Measurements from ENCODE around the gene TRIM14.

Gene TRIM14

GRCh38 chr9:98152526-98152925 is 33.5 kb upstream of the TRIM14 start:
- H3K27ac ChIP-seq (ENCODE audit: low read length) = no peak overlapping the region
- H3K4me3 ChIP-seq (ENCODE audit: low read depth in 1 of 2, low read length in 2 of 2) = no peak overlapping the region
- no peaks in the 10 kb centered on the region for H3K36me3 ChIP-seq (ENCODE audit: control insufficient read depth in 1 of 2, insufficient read depth in 2 of 2, low read length in 2 of 2)
- no peaks in the 10 kb centered on the region for H3K4me1 ChIP-seq (ENCODE audit: control insufficient read depth in 1 of 2, insufficient read depth in 2 of 2, low read length in 2 of 2)
- H3K27me3 ChIP-seq (ENCODE audit: low read depth, low read length) = no peaks in the 10 kb centered on the region
- H3K9me3 ChIP-seq (ENCODE audit: control insufficient read depth in 1 of 2, low read length in 2 of 2) = no peaks in the 10 kb centered on the region

- Histone ChIP-seq H3K36me3 (ENCODE audit: control insufficient read depth in 1 of 2, insufficient read depth in 2 of 2, low read length in 2 of 2) (no peaks in the 10 kb centered on the region), H3K9me3 (ENCODE audit: control insufficient read depth in 1 of 2, low read length in 2 of 2) (no peaks in the 10 kb centered on the region), H3K27ac (ENCODE audit: low read length) (no peak overlapping the region), H3K4me1 (ENCODE audit: control insufficient read depth in 1 of 2, insufficient read depth in 2 of 2, low read length in 2 of 2) (peaks cover 0 to 3% of the 10 kb centered on the region in 2 donors), H3K27me3 (ENCODE audit: low read depth, low read length) (no peaks in the 10 kb centered on the region), H3K4me3 (ENCODE audit: low read depth in 1 of 2, low read length in 2 of 2) (no peak overlapping the region)
These were observed 31.7 kb upstream of the TRIM14 start for GRCh38 chr9:98150721-98151120.

GRCh38 chr9:98150164-98150563 is 31.1 kb upstream of the TRIM14 start:
- Histone ChIP-seq H3K27me3 (ENCODE audit: low read depth, low read length) (no peaks in the 10 kb centered on the region), H3K4me1 (ENCODE audit: control insufficient read depth in 1 of 2, insufficient read depth in 2 of 2, low read length in 2 of 2) (peaks cover 0 to 3% of the 10 kb centered on the region in 2 donors), H3K9me3 (ENCODE audit: control insufficient read depth in 1 of 2, low read length in 2 of 2) (no peaks in the 10 kb centered on the region), H3K27ac (ENCODE audit: low read length) (no peak overlapping the region), H3K4me3 (ENCODE audit: low read depth in 1 of 2, low read length in 2 of 2) (no peak overlapping the region), H3K36me3 (ENCODE audit: control insufficient read depth in 1 of 2, insufficient read depth in 2 of 2, low read length in 2 of 2) (no peaks in the 10 kb centered on the region)

GRCh38 chr9:98149422-98149821 is 30.4 kb upstream of the TRIM14 start:
- Histone ChIP-seq H3K4me3 (ENCODE audit: low read depth in 1 of 2, low read length in 2 of 2) (no peak overlapping the region), H3K9me3 (ENCODE audit: control insufficient read depth in 1 of 2, low read length in 2 of 2) (no peaks in the 10 kb centered on the region), H3K4me1 (ENCODE audit: control insufficient read depth in 1 of 2, insufficient read depth in 2 of 2, low read length in 2 of 2) (peaks cover 0 to 3% of the 10 kb centered on the region in 2 donors), H3K27ac (ENCODE audit: low read length) (no peak overlapping the region), H3K36me3 (ENCODE audit: control insufficient read depth in 1 of 2, insufficient read depth in 2 of 2, low read length in 2 of 2) (no peaks in the 10 kb centered on the region), H3K27me3 (ENCODE audit: low read depth, low read length) (no peaks in the 10 kb centered on the region)

- H3K36me3 ChIP-seq (ENCODE audit: control insufficient read depth in 1 of 2, insufficient read depth in 2 of 2, low read length in 2 of 2) = no peaks in the 10 kb centered on the region
- no peak overlapping the region for H3K4me3 ChIP-seq (ENCODE audit: low read depth in 1 of 2, low read length in 2 of 2)
- H3K27ac ChIP-seq (ENCODE audit: low read length) = no peak overlapping the region
- peaks cover 0 to 3% of the 10 kb centered on the region in 2 donors for H3K4me1 ChIP-seq (ENCODE audit: control insufficient read depth in 1 of 2, insufficient read depth in 2 of 2, low read length in 2 of 2)
- H3K9me3 ChIP-seq (ENCODE audit: control insufficient read depth in 1 of 2, low read length in 2 of 2) = no peaks in the 10 kb centered on the region
- H3K27me3 ChIP-seq (ENCODE audit: low read depth, low read length) = no peaks in the 10 kb centered on the region
These were observed 29.5 kb upstream of the TRIM14 start for GRCh38 chr9:98148486-98148885.

GRCh38 chr9:98147582-98147981 is 28.6 kb upstream of the TRIM14 start:
- no peaks in the 10 kb centered on the region for H3K36me3 ChIP-seq (ENCODE audit: control insufficient read depth in 1 of 2, insufficient read depth in 2 of 2, low read length in 2 of 2)
- H3K4me1 ChIP-seq (ENCODE audit: control insufficient read depth in 1 of 2, insufficient read depth in 2 of 2, low read length in 2 of 2) = peaks cover 0 to 3% of the 10 kb centered on the region in 2 donors
- no peak overlapping the region for H3K27ac ChIP-seq (ENCODE audit: low read length)
- H3K4me3 ChIP-seq (ENCODE audit: low read depth in 1 of 2, low read length in 2 of 2) = no peak overlapping the region
- H3K9me3 ChIP-seq (ENCODE audit: control insufficient read depth in 1 of 2, low read length in 2 of 2) = no peaks in the 10 kb centered on the region
- no peaks in the 10 kb centered on the region for H3K27me3 ChIP-seq (ENCODE audit: low read depth, low read length)

- Histone ChIP-seq H3K27me3 (ENCODE audit: low read depth, low read length) (no peaks in the 10 kb centered on the region), H3K9me3 (ENCODE audit: control insufficient read depth in 1 of 2, low read length in 2 of 2) (no peaks in the 10 kb centered on the region), H3K27ac (ENCODE audit: low read length) (peak overlapping the region; percentile 87), H3K4me1 (ENCODE audit: control insufficient read depth in 1 of 2, insufficient read depth in 2 of 2, low read length in 2 of 2) (peaks cover 0 to 3% of the 10 kb centered on the region in 2 donors), H3K4me3 (ENCODE audit: low read depth in 1 of 2, low read length in 2 of 2) (no peak overlapping the region), H3K36me3 (ENCODE audit: control insufficient read depth in 1 of 2, insufficient read depth in 2 of 2, low read length in 2 of 2) (no peaks in the 10 kb centered on the region)
These were observed 27.3 kb upstream of the TRIM14 start for GRCh38 chr9:98146101-98146991.

- Histone ChIP-seq H3K4me3 (ENCODE audit: low read depth in 1 of 2, low read length in 2 of 2) (no peak overlapping the region), H3K27me3 (ENCODE audit: low read depth, low read length) (no peaks in the 10 kb centered on the region), H3K9me3 (ENCODE audit: control insufficient read depth in 1 of 2, low read length in 2 of 2) (no peaks in the 10 kb centered on the region), H3K4me1 (ENCODE audit: control insufficient read depth in 1 of 2, insufficient read depth in 2 of 2, low read length in 2 of 2) (peaks cover 0 to 3% of the 10 kb centered on the region in 2 donors), H3K27ac (ENCODE audit: low read length) (peak overlapping the region; percentile 87), H3K36me3 (ENCODE audit: control insufficient read depth in 1 of 2, insufficient read depth in 2 of 2, low read length in 2 of 2) (no peaks in the 10 kb centered on the region)
These were observed 25.6 kb upstream of the TRIM14 start for GRCh38 chr9:98144631-98145030.

- Histone ChIP-seq H3K27ac (ENCODE audit: low read length) (peak overlapping the region; percentile 87), H3K9me3 (ENCODE audit: control insufficient read depth in 1 of 2, low read length in 2 of 2) (no peaks in the 10 kb centered on the region), H3K36me3 (ENCODE audit: control insufficient read depth in 1 of 2, insufficient read depth in 2 of 2, low read length in 2 of 2) (no peaks in the 10 kb centered on the region), H3K4me1 (ENCODE audit: control insufficient read depth in 1 of 2, insufficient read depth in 2 of 2, low read length in 2 of 2) (peaks cover 0 to 3% of the 10 kb centered on the region in 2 donors), H3K4me3 (ENCODE audit: low read depth in 1 of 2, low read length in 2 of 2) (no peak overlapping the region), H3K27me3 (ENCODE audit: low read depth, low read length) (no peaks in the 10 kb centered on the region)
These were observed 25.1 kb upstream of the TRIM14 start for GRCh38 chr9:98144076-98144475.

- Histone ChIP-seq H3K4me1 (ENCODE audit: control insufficient read depth in 1 of 2, insufficient read depth in 2 of 2, low read length in 2 of 2) (peaks cover 0 to 3% of the 10 kb centered on the region in 2 donors), H3K36me3 (ENCODE audit: control insufficient read depth in 1 of 2, insufficient read depth in 2 of 2, low read length in 2 of 2) (no peaks in the 10 kb centered on the region), H3K4me3 (ENCODE audit: low read depth in 1 of 2, low read length in 2 of 2) (no peak overlapping the region), H3K27me3 (ENCODE audit: low read depth, low read length) (no peaks in the 10 kb centered on the region), H3K27ac (ENCODE audit: low read length) (no peak overlapping the region), H3K9me3 (ENCODE audit: control insufficient read depth in 1 of 2, low read length in 2 of 2) (no peaks in the 10 kb centered on the region)
These were observed 24.0 kb upstream of the TRIM14 start for GRCh38 chr9:98142925-98143481.

- Histone ChIP-seq H3K4me3 (ENCODE audit: low read depth in 1 of 2, low read length in 2 of 2) (no peak overlapping the region), H3K36me3 (ENCODE audit: control insufficient read depth in 1 of 2, insufficient read depth in 2 of 2, low read length in 2 of 2) (no peaks in the 10 kb centered on the region)
These were observed 23.3 kb upstream of the TRIM14 start for GRCh38 chr9:98142182-98142907.

More at GRCh38 chr9:98142182-98142907, 23.3 kb upstream of the TRIM14 start:
- Histone ChIP-seq H3K27me3 (ENCODE audit: low read depth, low read length) (no peaks in the 10 kb centered on the region), H3K27ac (ENCODE audit: low read length) (peak overlapping the region; percentile 67), H3K9me3 (ENCODE audit: control insufficient read depth in 1 of 2, low read length in 2 of 2) (no peaks in the 10 kb centered on the region), H3K4me1 (ENCODE audit: control insufficient read depth in 1 of 2, insufficient read depth in 2 of 2, low read length in 2 of 2) (peaks cover 0 to 3% of the 10 kb centered on the region in 2 donors)
